Rectal smooth muscle tissue (tissue), 1 donor: ENCODE measurements around the gene DLG2.
A peak's percentile ranks its signal among the peaks of the same experiment; 100 is the strongest.

Experiments used
- H3K27ac ChIP-seq: one replicate; pipeline ENCODE4 v1.7.0; 2013; ENCODE audit warnings: low read depth, low read length, inconsistent platforms
- H3K27me3 ChIP-seq: one replicate; pipeline ENCODE4 v1.7.0; 2013; ENCODE audit warnings: low read length; ENCODE audit not compliant: control insufficient read depth, insufficient read depth
- H3K36me3 ChIP-seq: one replicate; pipeline ENCODE4 v1.7.0; 2013; ENCODE audit warnings: low read length; ENCODE audit not compliant: control insufficient read depth, insufficient read depth
- H3K4me1 ChIP-seq: one replicate; pipeline ENCODE4 v1.7.0; 2013; ENCODE audit warnings: low read length; ENCODE audit not compliant: control insufficient read depth, insufficient read depth
- H3K4me3 ChIP-seq: one replicate; pipeline ENCODE4 v1.7.0; 2013; ENCODE audit warnings: low read length
- H3K9ac ChIP-seq: one replicate; pipeline ENCODE4 v1.7.0; 2013; ENCODE audit warnings: low read length

Gene DLG2

DNA sequence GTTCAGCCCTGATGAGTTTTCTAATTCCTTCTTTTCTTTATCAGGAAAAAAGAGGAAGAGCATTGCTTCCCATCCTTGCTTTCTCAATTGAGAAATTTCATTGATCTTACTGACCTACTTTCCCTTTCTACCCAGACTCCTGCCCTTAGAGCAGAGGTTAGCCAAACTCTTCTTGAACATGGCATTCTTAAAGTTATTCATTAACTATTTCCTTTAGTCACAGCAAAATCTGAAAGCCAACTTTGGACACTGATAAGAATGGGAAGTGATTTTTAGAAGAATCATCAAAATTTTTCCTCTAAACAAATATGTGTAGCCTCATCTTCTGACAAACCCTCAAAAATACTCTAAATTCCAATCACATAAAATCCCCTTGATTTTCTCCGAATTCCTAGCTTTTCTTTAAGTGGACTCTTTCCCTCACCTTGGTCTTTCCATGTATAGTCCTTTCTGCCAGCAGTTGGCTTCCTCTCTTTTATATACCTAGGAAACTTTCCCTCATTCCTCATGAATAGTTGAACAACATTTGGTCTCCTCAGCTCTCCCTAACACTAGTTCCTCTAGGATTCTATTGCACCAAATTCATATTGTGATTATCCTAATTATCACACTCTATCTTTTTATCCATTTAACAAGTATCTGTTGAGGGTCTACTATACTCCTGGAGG, 1774.2 kb downstream of the DLG2 start:
- H3K9ac ChIP-seq = no peak overlapping the region
- no peaks in the 10 kb centered on the region for H3K4me1 ChIP-seq
- H3K27me3 ChIP-seq = no peaks in the 10 kb centered on the region
- no peak overlapping the region for H3K27ac ChIP-seq
- no peaks in the 10 kb centered on the region for H3K36me3 ChIP-seq
- no peak overlapping the region for H3K4me3 ChIP-seq

DNA sequence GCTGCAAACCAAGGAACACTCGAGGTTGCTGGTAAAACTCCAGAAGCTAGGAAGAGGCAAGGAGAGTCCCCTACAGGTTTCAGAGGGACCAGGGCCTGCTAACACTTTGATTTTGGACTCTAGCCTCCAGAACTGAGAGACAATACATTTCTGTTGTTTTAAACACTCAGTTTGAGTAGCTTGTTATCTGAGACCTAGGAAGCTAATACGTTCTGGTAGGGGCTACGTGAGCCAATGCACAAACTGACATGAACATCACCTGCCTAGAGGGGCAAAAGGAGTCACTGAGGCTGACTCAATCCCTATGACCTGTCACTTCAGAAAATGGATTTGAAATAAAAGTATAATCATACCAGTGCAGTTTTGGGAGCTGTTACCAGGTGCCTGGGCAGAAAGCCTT, 1775.1 kb downstream of the DLG2 start:
- no peaks in the 10 kb centered on the region for H3K4me1 ChIP-seq
- no peak overlapping the region for H3K27ac ChIP-seq
- H3K36me3 ChIP-seq = no peaks in the 10 kb centered on the region
- H3K27me3 ChIP-seq = no peaks in the 10 kb centered on the region
- no peak overlapping the region for H3K9ac ChIP-seq
- no peak overlapping the region for H3K4me3 ChIP-seq

DNA sequence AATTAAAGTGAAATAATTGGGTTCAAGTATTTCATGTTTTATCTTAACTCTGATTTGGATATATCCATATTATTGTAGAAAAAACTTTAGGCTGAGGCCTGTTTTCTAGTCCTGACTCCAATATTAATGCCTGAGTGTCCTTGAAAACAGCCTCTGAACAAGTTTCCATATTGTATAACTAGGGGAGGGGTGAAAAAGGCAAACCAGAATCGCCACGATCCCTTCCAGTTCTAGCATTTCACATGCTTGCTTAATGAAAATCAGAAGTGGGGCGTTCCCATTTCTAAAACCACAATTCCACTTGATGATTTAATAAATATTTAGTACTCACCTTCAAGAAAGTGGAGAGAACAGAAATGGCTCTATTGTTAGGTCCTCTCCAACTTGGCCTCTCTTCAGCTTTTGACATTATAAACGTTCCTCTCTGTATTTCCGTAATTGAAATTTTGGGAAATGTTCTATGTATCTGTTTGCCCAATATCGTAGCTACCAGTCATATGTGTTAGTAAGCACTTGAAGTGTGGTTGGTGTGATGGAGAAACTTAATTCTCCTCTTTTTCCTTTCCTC, 1779.6 kb downstream of the DLG2 start:
- H3K27me3 ChIP-seq = no peaks in the 10 kb centered on the region
- H3K9ac ChIP-seq = no peak overlapping the region
- H3K36me3 ChIP-seq = no peaks in the 10 kb centered on the region
- H3K4me3 ChIP-seq = no peak overlapping the region
- H3K4me1 ChIP-seq = no peaks in the 10 kb centered on the region
- no peak overlapping the region for H3K27ac ChIP-seq

DNA sequence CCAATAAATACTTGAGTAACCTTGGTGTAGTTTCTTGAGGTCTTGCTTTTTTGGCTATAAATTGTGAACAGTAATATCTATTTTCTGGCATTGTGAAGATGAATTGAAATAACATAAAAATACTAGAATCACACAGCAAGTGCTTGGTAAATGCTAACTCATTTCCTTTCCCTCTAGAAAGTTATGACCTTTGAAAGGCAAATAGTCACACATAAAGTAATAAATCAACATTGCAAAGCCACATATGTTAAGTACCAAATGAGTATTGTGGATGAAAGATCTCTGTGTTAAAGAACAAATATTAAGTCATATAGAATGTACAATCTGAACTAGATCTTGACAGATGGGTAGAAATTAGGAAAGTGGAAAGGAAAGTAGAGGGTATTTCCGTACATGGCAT, 1781.3 kb downstream of the DLG2 start:
- H3K9ac ChIP-seq = no peak overlapping the region
- no peaks in the 10 kb centered on the region for H3K36me3 ChIP-seq
- H3K4me1 ChIP-seq = no peaks in the 10 kb centered on the region
- H3K4me3 ChIP-seq = no peak overlapping the region
- H3K27ac ChIP-seq = no peak overlapping the region
- H3K27me3 ChIP-seq = no peaks in the 10 kb centered on the region

DNA sequence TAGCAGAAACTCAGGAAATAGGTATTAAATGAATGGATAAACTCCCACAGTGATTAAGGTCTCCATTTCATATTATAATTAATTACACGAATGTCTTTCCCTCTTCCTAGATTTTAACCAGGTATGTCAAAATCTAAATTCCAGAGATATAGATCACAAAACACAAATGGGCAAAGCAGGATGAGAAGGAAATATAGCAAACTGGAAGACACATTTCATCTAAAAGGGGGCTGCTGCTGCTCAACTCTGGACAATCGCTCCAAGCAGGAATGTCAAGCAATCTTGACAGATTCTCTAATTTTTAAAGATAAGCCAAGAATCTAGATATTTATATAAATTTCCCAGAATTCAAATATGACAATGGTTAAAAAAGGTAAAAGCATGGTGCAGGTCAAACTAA, 1786.8 kb downstream of the DLG2 start:
- Histone ChIP-seq H3K9ac (no peak overlapping the region), H3K4me3 (no peak overlapping the region), H3K36me3 (no peaks in the 10 kb centered on the region), H3K27me3 (no peaks in the 10 kb centered on the region), H3K27ac (no peak overlapping the region), H3K4me1 (no peaks in the 10 kb centered on the region)

DNA sequence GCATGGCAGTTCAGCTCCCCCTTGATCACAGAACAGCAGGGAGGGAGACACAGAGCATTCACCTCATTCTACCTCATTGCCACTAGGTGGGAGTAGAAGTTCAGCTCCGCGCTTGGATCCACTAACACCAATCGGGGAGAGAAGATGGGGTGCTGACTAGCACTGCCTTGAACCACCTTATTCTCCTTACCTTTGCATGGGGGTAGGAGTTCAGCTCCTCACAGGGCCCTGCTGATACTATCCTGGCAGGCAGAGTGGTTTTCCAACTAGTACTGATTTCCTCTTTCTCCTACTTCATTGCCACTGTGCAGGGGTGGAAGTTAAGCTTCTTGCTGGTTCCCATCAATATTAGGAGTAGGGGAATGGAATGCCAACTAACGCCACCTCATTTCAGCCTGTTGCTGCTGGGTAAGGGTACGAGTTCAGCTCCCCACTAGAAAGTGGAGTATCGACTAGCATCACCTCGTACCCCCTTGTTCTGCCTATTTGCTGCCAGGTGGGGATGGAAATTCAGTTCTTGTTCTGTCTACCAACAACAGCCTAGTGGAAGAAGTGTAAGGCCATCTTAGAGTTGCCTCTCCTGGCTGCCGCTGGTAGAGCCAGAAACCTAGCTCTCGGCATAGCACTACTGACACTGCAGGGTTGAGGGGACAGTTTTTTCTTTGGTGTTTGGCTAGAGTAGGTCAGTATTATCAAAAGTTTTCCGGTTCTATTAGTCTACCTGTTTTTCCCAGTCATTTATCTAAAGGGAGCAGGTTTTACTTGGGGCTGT, 1790.1 kb downstream of the DLG2 start:
- Histone ChIP-seq H3K9ac (no peak overlapping the region), H3K36me3 (no peaks in the 10 kb centered on the region), H3K4me3 (no peak overlapping the region), H3K4me1 (no peaks in the 10 kb centered on the region), H3K27me3 (no peaks in the 10 kb centered on the region), H3K27ac (no peak overlapping the region)

DNA sequence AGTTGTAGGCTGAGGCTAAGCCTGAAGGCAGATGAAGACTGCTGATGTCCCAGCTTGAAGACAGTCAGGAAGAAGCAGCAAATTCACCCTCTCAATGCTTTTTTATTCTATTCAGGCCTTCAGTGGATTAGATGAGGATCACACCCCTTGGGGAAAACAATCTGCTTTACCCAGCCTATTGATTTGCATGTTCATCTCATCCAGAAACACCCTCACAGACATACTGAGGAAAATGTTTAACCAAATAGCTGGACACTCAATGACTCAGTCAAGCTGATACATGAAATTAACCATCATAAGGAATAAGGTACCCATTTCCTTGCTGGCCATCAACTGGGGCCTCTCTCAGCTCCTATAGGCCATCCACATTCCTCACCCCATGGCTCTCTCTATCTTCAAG, 1791.1 kb downstream of the DLG2 start:
- H3K4me1 ChIP-seq = no peaks in the 10 kb centered on the region
- H3K27me3 ChIP-seq = no peaks in the 10 kb centered on the region
- H3K36me3 ChIP-seq = no peaks in the 10 kb centered on the region
- no peak overlapping the region for H3K4me3 ChIP-seq
- no peak overlapping the region for H3K27ac ChIP-seq
- no peak overlapping the region for H3K9ac ChIP-seq

DNA sequence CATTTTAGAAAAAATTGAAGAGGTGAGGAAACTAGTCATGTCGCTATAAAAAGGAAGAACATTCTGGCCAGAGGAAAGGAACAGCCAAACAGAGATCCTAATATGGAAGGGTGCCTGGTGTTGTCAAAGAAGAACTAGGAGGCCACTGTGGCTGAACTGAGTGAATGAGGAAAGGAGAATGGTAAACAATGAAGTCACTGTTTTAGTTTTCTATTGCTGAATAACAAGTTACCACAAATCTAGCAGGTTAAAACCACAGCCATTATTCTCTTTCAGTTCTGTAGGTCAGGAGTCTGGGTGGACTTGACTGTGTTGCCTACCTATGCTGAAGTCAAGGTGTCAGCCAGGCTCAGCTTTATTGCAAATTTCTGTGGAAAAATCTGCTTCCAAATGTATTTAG, 1791.7 kb downstream of the DLG2 start:
- H3K27me3 ChIP-seq = no peaks in the 10 kb centered on the region
- H3K9ac ChIP-seq = no peak overlapping the region
- H3K4me3 ChIP-seq = no peak overlapping the region
- no peaks in the 10 kb centered on the region for H3K4me1 ChIP-seq
- H3K27ac ChIP-seq = no peak overlapping the region
- no peaks in the 10 kb centered on the region for H3K36me3 ChIP-seq

DNA sequence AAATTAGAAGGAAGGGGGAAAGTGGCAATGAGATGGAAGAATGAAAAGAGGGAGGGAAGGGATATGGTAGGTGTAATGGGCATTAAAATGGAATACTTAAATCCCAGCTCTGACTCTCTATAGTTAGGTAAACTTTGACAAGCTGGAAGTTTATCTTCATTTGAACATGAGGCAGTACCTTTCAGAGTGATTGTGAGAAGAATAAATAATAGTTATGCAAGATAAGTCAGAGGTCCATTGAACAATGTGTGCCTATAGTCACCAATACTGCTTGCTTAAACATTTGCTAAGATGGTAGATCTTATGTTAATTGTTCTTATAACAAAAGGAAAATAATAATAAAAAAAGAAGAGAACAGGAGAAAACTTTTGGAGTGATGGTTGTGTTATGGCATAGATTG, 1795.2 kb downstream of the DLG2 start:
- Histone ChIP-seq H3K27me3 (no peaks in the 10 kb centered on the region), H3K27ac (no peak overlapping the region), H3K4me1 (no peaks in the 10 kb centered on the region), H3K4me3 (no peak overlapping the region), H3K36me3 (no peaks in the 10 kb centered on the region), H3K9ac (no peak overlapping the region)

DNA sequence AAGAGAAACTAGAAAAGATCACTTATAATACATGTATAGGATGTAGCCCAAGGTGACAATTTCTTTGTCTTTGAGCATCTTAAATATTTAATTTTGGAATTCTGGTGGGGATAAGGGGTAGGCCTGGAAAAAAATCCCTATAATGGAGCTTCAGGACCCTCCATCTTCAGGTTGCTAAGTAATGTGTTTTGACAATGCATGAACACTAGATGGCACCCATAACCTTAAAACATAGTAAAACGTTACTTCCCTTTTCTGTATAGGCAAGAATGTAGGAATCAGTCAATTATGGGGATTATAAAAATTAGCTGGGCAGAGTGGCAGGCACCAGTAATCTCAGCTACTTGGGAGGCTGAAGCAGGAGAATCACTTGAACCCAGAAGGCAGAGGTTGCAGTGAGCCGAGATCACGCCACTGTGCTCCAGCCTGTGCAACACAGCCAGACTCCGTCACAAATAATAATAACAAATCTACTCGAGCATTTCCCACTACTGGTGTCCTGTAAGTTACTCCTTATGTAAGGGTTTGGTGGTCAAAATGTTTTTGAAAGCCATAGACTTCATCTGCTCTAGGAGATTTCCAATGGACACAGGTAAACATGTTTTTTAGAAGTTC, 1799.1 kb downstream of the DLG2 start:
- no peaks in the 10 kb centered on the region for H3K36me3 ChIP-seq
- no peaks in the 10 kb centered on the region for H3K27me3 ChIP-seq
- H3K4me1 ChIP-seq = no peaks in the 10 kb centered on the region
- H3K9ac ChIP-seq = no peak overlapping the region
- H3K27ac ChIP-seq = no peak overlapping the region
- H3K4me3 ChIP-seq = peak overlapping the region; percentile 47

DNA sequence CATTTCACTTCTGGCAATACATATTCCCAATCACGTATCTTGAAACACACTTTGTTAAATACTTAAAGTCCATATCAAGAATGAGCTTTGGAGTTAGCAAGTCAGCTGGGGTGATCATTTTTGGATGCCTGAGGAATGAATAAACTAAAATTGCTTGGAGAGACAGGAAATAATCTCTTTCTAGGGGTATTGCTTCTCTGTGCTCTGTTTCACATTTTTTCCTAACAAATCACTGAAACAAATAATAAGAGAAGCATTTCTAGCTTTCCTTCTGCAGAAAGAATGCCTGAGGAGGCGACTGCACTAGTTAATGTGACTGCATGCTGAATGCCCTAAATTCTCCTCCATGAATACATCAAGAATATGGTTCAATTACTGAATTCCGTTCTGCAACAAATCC, 1799.6 kb downstream of the DLG2 start:
- no peaks in the 10 kb centered on the region for H3K4me1 ChIP-seq
- no peak overlapping the region for H3K27ac ChIP-seq
- H3K9ac ChIP-seq = no peak overlapping the region
- no peaks in the 10 kb centered on the region for H3K27me3 ChIP-seq
- no peak overlapping the region for H3K4me3 ChIP-seq
- H3K36me3 ChIP-seq = no peaks in the 10 kb centered on the region

DNA sequence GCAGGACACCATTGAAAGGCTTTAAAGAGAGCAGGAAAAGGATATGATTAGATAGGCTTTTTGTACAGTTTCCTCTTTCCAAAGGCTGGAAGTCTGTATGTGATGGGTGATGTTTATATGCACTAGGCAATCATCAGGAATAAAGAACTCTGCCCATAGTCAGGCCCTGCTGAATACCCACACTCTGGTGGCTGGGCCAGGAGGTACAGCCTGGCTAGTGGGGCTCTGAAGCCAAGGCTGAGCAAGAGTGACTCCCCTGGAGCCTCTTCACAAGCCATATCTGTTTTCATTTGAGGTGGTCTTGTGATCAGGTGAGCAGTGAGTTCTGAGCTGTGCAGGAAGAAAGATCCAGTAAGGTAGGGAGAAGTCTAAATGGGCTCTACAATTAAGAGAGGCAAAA, 1801.1 kb downstream of the DLG2 start:
- H3K4me3 ChIP-seq = no peak overlapping the region
- no peak overlapping the region for H3K27ac ChIP-seq
- no peak overlapping the region for H3K9ac ChIP-seq
- no peaks in the 10 kb centered on the region for H3K36me3 ChIP-seq
- no peaks in the 10 kb centered on the region for H3K4me1 ChIP-seq
- H3K27me3 ChIP-seq = no peaks in the 10 kb centered on the region
